G401.6 (cell line): ENCODE data around the gene CTTN.

Experiments used
- FAIRE-seq: peaks from 2 replicates; lab custom pipeline; 2012; peaks lifted over from hg19 to GRCh38; lab: Jason Lieb, UNC

CTTN gene

DNA sequence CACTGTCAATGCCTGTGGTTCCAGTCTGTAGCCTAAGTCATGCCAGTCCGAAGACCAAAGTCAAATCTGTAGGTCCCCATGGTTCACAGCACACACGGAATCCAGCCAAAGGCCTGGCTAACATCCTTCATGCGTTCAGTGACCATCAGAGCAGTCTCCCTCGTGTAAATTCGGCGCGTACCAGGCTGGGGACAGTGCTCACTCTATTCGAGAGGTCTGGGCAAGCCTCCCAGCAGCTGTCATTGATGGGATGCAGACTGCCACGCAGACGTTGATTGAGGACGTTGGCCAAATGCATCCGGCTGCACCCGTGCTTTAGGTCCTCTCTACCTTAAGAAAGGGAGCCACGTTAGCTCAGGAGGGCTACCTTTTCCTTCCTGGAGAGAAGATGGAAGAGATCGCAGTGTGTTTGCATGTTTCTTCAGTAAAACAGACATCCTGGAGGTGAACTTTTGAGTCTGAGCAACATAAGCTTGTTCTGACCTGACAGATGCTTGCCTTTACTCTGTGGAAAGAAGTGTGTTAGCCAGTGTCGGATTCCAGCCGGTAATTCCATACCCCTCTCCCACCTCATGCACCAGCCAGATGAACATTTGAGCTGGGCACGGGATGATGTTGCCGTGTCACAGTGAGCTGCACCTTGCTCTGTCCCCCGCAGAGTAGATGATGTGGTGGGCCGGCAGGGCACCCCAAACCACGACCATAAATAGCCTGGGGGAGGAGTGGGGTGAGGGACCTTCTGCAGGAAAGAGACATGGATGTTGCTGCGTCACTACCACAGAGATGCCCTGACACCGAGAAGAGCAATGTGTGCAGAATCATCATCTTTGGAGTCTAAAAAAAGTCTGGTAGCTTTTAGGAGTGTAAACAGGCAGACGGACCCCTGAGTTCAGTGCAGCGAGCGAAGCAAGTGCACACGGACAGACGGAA is 12.2 kb downstream of the CTTN start:
- no peak for FAIRE-seq

DNA sequence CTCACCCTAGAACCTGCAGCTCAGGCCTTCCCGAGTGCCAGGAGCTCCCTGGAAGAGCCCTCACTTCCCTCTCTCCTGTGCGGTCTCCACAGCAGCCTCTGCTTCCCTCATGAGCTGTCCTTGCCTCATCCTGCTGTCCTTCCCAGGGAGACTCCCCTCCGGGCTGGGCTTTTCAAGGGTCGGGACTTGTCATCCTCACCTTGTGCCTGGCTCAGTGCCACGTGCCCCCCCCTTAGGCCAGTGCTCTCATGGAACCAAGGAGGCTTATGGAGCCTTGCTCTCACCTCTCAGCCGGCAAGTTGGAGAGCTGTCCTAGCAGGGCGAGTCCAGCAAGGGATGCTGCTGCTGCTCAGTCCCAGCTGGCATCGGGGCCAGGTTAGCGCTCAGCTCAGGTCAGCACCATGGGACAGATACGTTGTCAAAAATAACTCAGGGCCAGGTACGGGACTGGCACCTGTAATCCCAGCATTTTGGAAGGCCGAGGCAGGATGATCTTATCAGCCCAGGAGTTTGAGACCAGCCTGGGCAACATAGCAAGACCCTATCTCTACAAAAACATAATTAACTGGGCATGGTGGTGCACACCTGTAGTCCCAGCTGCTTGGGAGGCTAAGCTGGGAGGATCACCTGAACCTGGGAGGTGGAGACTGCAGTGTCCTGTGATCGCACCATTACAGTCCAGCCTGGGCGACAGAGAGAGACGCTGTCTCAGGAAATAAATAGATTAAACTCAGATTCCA is 13.6 kb downstream of the CTTN start:
- no peak for FAIRE-seq

DNA sequence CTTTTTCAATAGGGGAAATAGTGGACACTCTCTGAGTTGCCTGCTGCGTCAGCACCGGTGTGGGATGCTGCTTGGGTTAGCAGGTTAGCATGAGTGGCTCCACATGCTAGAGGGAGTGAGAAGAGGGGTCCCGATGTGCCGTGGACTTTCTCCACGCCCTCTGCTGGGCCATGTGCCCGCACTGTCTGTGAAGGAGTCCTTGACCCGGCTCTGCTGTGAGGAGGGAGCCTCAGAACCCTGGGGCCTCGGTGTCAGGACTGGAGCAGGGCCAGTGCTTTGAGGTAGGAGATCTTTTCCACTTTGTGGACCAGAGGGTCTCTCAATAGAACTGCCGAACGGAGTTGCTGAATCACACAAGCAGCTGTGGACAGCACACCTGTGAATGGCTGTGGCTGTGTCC is 14.8 kb downstream of the CTTN start:
- no peak for FAIRE-seq

DNA sequence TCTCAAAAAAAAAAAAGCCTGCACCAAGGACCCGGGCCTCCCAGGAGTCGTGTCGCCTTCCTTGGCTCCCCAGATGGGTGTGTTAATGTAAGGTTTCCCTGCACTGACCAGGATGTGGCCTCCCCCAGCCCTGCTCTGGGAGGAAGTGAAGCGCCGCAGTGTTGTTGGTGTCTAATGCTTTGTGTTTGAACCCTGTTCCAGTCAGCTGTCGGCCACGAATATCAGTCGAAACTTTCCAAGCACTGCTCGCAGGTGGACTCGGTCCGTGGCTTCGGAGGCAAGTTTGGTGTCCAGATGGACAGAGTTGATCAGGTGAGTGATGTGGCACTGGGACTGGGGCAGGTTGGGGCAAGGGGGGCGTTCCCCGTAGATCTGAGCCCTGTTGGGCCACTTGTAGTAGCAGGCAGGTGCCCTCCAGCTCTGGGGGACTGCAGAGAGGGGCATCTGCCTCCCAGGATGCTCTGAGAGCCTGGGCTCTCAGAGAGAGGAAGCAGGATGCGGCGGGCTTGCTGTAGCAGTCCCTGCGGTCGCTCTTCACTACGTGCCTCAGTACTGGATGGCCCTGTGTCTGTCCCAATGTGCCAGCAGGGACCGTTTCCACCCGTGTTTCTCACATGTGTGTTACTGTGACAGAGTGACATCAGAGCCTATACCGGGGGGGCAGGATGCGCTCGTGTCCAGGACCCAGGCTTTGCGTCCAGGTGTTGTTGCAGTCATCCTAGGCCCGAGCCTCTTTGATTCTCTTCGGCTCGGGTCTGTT is 16.2 kb downstream of the CTTN start:
- FAIRE-seq: no peak

DNA sequence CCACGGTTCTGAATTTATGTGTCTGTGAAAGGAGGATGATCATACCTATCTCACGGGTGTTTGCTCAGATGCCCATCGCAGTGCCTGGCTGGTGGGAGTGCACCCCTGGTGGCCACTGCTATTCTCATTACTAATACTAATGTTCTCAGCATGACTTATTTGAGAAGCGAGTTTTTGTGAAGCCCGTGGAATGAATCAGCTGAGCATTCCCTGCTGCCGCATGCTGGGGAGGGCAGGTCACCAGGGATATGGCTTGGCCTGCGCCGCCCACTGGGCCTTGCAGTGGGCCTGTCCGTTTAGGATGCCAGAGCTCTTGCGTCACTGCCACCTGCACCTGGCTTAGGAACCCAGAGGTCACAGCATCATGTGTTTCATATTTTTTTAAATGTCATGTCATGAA is 16.9 kb downstream of the CTTN start:
- no peak for FAIRE-seq

DNA sequence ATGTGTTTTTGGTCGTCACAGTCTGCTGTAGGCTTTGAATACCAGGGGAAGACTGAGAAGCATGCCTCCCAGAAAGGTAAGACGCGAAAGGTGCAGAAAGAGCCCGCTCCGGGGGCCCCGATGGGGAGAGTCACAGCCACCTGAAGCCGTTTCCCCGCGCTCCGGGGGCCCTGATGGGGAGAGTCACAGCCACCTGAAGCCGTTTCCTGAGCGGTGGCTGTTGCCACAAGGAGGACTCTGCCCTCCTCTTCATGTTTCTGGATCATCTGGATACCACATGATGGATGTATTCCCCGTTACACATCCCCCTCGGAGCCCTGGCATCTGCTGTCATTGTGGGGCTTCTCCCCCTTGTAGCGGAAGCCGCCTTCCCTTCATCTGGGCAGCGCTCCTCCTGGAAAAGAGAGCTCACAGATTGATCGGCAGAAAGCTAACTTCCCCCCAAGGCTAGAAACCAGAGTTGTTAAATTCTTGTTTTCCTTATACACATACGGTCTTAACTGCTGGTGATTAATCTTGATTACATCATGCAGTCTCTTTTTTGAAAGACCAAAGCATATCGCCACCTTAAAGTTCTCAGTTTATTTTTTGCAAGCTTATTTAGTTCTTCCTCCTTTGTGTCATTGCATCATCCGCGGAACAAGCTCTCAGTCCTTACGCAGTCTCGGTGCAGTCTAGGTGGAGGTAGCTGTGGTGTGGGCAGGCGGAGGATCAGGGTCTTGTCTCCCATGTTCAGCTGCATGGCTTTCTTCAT is 17.5 kb downstream of the CTTN start:
- no peak for FAIRE-seq

DNA sequence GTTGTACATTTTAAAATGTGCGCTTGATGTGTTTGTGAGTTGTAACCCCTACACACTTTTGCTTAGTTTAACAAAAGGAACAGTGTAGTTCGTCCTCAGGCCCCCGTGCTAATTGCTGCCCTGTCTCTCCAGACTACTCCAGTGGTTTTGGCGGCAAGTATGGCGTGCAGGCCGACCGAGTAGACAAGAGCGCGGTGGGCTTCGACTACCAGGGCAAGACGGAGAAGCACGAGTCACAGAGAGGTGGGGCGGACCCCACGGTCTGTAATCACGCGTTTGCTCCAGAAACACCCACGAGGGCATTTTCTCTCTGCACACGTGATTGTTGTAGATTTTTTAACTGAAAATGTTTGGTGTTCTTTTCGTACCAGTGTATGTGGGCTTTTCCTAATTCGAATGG is 18.6 kb downstream of the CTTN start:
- no peak for FAIRE-seq

DNA sequence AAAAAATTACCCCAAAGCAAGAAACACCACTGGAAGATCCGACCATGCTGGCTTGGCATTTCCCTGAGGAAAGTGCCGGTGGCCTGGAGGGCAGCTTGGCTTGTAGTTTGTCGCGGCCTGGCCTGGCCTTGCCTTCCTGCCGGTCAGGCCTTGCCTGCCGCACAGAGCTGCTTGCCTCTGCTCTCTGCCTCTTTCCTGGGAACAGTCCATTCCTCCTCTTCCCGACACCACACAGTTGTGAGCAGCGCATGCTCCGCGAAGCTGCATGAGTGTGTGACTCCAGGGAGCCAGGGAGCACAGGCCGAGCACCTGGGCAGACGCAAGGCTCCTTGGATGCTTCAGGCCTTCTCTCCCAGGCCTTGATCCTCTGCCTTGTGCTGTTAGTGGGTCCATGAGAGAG is 19.8 kb downstream of the CTTN start:
- FAIRE-seq: no peak

DNA sequence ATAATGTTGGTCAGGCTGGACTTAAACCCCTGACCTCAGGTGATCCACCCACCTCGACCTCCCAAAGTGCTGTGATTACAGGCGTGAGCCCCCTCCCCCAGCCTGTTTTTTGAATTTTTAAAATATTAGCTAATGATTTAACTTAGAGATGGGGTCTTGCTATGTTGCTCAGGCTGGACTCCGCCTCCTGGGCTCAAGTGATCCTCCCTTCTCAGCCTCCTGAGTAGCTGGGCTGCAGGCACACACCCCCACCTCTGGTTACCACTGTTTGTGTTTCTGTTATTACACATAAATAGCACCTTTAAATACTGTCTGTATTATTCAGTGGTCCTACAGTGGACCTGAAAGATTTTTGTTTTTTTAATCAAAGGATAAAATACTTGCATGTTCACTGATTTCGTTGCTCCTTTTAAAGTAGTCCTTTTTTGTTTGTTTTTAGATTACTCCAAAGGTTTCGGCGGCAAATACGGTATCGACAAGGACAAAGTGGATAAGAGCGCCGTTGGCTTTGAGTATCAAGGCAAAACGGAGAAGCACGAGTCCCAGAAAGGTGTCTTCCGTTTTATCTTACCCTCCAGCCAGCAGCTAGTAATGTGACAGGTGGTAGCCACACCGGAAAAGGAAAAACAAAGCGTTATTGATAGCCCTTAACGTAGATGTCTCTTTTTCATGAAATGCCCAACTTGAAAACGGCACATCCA is 21.1 kb downstream of the CTTN start:
- FAIRE-seq: no peak

DNA sequence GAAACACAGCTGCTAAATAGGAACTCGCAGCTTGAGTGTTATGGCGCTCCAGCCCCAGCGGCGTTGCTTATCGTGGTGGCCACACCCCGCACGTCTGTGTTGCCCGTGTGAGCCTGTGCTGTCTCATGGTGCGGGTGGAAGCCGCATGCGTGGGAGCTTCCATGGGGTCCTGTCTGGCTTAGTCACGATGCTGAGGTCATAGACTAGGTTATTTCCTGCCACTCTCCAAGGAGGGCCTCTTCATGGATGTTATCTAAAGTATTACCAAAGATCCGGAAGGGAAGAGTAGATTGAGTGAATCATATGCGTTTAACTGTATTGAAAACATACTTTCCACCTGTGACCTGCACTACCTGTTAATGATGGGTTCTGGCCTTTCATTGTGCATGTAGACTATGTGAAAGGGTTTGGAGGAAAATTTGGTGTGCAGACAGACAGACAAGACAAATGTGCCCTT is 21.7 kb downstream of the CTTN start:
- FAIRE-seq: no peak

DNA sequence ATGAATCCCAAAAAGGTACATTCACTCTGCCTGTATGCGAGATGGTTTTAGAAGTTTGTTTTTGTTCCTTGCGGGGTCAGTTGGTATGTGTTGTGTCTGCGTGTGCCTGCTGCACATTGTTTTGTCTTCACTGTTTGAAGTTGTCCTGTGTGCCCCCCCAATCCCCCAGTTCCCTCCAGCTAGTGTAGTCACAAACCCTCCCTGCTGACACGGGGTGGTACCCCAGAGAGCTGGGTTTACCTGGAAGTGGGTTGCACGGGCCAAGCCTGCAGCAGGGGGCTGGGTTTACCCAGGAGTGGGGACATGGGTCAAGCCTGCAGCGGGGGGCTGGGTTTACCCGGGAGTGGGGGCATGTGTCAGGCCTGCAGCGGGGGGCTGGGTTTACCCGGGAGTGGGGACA is 22.2 kb downstream of the CTTN start:
- FAIRE-seq: no peak

DNA sequence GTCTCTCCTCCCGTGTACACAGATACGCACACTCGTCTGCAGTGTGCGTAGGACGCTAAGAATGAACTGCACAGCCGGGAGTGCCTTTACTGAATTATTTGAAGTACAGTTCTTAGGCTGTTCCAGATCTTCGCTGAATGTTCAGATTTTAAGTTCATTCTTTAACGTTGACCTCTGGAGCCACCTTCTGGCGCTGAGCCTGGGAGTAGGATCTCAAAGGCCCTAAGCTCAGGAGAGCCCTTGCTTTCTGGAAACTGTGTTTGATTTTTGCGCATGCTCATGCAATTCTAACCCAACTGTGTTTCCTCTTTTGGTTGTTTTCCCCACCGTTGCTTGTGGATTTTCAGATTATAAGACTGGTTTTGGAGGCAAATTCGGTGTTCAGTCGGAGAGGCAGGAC is 22.8 kb downstream of the CTTN start:
- no peak for FAIRE-seq

DNA sequence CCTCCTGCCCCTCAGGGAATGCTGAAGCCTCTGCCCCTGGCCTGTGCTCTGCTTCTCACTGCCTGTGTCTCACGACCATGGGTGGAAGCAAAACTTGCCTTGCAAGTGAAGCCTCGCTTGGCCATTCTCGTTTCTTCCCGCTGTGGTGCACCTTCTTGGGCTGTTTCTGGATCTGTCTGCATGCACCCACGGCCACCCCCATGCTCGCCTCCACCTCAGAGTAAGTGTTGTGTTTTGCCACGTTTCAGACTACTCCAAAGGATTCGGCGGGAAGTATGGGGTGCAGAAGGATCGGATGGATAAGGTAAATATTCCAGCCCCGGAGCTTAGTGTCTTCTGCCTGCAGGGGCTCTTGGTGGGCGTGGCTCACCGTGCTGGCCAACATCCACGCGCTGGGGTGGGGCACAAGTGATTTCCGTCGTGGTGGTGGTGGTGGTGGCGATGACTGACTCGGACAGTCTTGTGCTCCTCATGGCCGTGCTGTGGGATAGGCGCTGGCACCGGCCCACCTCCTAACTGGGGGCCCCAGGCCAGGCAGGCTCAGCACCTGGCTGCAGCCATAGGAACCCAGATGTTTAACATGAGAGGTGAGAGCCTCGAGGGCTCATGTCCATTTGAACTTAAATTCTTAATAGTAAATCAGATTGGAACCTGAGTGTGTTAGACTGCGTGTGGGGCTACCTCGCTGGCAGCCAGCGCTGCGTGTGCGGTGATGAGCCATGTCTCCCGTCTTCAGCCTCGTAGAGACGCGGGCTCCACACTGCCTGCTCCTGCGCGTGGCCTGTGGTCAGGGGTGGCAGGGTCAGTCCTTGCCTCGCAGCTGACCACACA is 24.6 kb downstream of the CTTN start:
- no peak for FAIRE-seq

DNA sequence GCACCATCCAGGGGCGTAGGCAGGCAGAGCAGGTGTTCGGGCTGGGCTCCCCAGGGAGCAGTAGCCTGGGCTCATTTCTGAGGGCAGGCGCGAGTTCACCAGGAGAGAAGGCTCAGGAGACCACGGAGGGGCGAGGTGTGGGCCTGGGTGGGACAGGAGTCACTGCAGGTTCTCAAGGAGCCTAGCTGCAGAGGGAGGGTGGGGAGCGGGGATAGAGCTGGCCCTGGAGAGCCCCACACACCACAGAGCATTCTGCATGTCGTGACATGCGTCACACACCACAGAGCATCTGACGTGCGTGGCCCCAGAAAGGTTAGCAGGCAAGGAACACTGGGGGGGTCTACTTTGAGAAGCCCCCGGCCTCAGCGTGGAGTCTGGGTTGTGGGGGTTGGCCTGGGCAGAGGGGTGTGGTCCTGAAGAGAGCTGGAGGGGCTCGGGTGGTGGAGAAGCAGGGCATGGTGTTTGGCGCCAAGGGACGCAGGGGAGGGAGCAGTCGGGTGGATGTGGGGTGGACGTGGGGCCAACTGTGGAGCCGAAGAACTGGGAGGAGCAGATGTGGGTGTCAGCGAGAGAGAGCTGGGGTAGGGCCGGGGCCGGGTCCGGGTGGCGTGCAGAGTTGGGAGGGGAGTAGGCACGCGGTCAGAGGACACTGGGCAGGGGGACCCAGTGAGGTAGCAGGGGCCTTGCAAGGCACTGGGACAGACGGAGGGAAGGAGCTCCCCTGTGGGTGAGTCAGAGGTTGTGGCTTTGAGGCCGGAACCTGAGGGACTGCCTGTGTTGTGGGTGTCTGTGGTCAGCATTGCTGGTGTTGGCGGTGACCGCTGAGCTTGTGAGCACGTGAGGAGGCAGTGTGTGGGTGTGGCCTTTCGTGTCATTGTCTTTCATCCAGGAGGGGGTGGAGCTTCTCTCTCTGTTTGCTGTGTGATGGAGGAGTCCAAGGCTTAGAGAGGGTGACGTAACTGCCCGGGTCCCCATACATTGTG is 25.5 kb downstream of the CTTN start:
- no peak for FAIRE-seq

DNA sequence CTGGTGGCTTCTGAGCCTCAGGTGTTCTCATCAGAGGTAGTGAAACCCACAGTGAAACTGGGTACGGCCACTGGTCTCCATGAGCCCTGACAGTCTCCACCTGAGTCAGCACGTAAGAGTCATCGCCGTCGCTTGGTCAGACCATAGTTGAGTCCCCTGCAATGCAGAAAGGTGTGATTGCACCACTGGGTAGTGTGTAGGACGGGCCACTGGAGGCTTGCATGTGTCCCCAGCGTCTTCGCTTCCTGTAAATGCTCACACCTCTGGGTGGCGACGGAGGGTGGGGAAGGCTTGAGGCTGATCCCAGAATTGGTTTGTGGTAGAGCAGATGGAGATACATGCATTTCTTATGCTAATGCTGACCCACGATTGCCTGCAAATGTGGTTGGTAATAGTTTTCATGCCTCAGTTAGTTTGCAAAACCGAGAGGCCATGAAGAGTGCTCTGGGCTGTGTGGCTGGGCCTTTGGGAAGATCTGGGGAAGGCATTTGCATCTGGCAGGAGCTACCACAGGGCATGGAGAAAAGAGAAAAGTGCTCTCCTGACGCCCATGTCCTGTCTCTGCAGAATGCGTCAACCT is 26.5 kb downstream of the CTTN start:
- no peak for FAIRE-seq

DNA sequence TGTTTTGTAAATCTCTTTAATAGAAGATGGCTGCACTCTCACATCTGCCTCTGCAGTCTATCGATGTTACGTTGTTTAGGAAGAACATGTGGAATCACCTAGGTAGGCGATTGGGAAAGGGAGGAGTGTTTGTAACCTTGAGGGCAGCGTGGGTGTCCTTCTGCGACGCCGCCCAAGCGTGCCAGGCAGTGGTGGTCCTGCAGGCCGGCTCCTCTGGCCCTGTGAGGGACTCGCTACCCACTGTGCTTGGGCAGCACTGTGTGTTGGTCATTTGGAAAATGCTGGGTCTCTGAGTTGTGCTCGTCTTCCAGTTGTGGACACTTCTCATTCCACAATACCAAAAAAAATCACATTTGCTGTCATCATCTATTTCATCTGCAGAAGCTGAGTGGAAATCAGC is 29.1 kb downstream of the CTTN start:
- no peak for FAIRE-seq

DNA sequence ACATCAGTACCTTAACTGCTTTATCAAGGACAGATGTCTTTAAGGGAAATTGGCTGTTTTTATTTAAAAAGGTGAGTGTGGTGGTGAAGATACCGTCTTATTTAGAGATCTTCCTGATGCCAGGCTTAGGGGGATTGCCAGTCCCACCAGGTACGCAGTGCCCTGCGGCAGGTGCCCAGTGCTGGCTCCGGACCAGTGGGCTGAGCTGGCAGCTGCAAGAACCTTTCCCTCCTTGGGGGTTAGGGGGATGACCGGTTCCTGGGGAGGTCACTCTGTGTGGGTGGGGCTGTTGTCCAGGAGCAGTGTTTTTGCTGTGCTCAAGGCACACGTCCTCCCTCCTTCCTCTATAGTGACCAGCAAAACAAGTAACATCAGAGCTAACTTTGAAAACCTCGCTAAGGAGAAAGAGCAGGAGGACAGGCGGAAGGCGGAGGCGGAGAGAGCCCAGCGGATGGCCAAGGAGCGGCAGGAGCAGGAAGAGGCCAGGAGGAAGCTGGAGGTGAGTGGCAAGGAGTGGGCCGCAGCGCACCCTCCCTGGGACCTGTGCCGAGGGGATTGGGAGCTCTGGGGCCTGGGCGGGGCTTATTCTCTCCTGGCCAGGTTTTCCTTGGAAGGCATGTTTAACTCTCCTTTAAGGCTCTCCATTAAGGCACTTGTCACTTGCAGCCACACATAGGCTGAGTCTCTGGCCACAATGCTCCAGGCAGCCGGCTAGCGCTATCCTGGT is 30.5 kb downstream of the CTTN start:
- FAIRE-seq: no peak

DNA sequence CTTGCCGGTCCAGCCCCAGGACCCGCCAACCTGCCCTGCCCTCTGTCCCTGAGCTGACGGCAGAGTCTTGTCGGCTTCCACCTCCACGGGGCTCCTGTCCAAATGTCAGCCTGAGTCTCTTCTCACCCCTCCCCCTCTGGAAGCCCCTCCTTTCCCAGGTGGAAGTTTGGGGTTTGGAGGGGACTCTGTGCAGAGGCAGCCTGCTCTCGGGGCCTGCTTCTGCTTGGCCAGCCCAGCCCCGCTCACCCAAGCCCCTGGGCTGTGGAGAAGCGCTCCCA is 31.0 kb downstream of the CTTN start:
- no peak for FAIRE-seq
